Smooth muscle cell of the brain vasculature (primary cell): ENCODE measurements around the gene NDEL1.
"Not testable (repeated sequence)": the region's sequence is repeated elsewhere in the genome, so short reads cannot be mapped to it uniquely, and the experiment has no call there.

Source experiments
- DNase-seq: peaks from one replicate; pipeline ENCODE4 v3.0.0-alpha.2; 2012; ENCODE audit warnings: low read depth, low spot score

Gene NDEL1, protein sequence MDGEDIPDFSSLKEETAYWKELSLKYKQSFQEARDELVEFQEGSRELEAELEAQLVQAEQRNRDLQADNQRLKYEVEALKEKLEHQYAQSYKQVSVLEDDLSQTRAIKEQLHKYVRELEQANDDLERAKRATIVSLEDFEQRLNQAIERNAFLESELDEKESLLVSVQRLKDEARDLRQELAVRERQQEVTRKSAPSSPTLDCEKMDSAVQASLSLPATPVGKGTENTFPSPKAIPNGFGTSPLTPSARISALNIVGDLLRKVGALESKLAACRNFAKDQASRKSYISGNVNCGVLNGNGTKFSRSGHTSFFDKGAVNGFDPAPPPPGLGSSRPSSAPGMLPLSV

DNA sequence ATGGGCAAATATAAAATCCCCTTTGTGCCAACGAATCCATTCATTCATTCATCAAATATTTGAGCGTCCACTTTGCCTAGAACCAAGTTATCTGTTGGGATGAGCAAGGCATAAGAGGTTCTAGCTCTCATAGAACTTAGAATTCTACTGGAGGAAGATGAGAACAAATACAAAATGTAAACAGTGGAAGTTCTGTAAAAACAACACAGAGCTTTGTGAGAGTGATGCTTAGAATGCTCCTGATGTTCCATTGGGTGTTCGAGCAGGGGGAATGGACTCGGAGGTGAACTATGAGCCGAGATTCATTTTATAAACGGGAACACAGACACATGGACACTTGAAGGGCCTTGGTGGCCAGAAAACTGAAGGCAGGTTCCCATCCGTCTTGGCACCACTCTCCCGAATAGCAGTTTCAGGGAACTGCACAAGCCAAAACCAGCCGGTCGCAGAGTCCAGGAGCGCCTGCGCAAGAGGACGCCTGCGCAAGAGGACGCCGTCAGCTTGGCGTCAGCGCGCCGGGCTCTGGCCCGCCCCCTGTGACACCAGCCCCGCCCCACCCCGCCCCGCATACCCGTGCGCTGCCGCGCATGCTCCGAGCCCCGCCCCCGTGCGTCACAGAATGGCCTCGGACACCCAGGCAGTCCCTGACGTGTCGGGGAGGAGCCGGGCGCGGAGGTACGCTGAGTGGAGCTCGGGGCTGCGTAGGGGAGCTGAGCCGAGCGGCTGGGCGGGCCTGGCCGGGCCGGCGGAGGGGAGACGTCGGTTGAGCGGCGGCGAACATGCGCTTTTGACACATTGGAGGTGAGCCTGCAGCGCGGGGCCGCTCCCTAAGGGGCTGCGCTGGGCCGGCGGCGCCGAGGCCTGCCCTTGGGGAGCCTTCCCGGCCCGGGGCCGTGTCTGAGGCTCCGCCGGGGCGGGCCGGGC, at the start of gene NDEL1:
Gene NDEL1 (plus strand): TSS at position 640 of the 924 bp plus-strand sequence. CDS start 8,388 bp downstream, outside the sequence.
- peak; percentile 96 for DNase-seq

DNA sequence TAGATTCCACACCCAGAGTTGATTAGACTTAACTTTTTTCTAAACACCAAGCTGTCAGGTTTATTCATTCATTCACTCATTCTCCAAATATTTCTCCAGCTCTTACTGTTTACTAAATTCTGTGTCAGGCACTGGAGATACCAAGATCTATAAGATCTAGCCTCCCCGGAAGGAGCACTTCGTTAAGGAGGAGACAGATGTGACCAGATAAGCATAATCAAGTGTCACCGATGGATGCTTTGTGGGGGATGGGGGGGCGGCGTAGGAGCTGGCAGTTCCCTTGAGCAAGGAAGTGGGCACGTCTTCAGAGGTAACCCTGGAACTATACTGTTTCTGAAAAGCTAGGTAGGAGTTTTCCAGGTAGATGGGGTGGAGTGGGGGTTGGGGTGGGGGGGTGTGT, 48.8 kb upstream of the NDEL1 start:
- no peak for DNase-seq

DNA sequence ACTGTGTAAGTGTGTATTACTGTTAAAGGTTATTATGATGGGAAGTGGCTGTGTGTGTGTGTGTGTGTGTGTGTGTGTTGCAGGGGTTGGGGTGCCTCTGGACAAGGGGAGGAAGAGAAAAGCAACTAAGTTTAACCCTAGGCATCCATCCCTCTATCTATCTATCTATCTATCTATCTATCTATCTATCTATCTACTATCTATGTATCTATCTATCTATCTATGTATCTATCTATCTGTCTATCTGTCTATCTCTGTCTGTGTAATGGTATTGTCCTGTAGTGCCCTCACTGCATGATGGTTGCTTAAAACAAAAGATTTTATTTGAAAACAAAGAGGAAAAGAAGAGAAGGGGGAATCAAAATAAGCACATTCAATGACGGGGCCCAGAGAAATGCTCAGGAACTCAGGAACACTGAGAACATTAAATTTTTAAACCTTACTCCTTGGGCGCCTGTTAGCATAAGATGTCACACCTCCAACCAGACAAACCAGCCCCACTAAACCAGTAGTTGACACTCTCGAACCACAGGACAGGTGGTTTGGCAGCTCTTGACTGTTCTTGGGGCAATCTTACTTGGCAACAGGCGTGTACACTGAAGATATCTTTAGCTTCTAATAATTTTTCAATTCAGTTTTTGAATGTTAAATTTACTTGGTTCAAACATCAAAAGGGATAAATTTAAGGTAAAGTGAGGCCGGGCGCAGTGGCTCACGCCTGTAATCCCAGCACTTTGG, 47.6 kb upstream of the NDEL1 start:
- no peak for DNase-seq

DNA sequence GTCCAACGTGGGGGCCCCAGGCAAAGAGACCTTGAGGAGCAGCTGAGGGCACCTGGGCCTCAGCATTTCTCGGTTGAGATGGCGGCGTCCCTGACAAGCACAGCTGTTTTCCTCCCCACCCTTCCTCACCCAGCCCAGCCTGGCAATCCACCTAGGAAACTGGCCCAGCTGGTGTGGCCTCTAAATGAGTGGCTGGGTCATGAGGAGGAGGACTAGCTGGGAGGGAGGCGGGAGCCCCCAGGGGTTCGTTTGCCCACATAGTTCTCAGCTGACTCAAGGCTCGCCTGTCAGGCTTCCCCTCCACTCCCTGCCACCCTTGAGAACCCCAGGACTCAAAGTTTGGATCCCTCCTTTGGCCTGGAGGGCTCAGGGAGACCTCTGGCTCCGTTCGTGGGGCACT, 44.0 kb upstream of the NDEL1 start:
- no peak for DNase-seq

DNA sequence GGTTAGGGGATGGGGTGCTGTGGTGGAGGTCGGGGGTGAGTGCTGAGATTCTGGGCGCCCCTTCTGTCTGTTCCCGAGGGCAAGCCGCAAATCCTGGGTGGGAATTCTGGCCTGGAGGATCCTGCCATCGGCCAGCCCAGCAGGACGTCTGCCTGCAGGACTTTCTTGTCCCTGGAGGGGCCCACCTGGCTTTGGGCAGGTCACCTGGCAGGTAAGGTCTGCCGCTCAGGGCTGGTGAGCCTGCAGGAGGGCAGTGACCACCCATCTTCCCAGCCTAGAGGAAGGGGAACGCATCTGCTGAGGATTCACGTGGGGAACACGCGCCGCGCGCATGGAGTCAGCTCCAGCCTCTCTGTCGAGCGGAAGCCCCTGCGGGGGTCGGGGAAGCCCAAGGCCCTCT, 43.4 kb upstream of the NDEL1 start:
- DNase-seq, result no peak

DNA sequence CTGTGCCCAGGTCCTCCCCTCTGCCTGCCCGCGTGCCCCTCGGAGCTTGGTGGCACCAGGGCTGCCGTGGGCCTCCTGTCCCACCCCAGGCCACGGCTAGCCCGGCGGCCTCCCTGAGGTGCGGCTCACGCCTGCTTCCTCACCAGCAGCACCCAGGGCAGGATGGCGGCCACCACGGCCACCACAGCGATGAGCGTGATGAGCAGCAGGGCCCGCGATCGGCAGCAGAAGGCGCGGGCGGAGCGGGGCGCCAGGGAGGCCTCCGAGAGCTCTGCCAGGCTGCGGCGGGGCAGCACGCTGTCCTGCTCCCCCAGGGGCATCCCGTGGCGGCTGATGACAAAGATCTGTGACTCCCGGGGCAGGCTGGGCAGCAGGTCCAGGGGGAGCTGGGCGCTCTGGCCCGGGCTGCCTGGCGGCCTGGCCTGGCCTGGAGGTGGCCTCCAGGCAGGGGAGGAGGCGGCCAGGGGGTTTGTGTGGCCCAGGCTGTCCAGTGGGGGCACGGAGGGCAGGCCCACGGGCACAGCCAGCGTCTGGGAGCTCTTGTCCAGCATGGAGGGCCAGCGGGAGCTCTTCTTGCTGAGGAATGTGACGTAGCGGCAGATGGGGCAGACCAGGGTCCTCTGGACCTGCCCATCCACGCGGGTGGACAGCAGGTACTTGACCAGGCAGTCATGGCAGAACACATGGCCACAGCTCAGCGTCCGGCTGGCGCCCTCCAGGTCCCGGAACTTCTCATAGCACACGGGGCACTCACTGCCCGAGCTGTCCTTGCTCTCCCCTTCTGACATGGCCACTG, 42.8 kb upstream of the NDEL1 start:
- no peak for DNase-seq

DNA sequence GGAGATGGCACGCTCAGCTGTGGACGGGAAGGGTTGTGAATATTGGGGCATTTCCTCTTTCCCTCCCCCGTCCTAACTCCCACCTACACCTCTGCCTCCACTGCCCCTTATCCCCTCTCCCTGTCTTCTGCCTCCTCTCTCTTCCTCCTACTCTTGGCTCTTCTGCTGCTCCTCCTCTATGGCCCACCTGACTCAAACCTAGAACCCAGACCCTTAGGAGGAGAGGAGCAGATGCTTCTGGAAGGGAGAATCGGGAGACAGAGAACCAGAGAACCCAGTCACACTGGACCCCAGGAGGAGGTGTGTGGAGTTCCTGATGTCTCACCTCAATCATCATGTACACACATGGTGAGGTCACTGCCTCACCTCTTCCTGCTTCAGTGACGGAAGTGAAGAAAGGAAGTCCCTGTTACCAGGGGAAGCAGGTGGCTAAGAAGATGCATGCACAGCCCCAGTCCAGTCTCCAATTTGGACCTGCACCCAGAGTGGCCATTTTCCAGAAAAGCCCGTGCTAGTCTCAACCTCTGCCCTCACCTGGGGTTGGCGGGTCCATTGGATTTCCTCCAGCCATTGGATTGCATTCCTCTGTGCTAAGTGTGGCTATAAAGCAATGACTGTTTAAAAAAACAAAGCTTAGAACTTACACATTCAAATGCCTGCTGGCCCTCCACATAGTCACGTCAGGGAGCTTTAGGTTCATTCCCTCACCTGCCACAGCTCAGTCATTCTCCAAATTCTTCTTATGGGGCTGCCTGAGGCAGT, 42.0 kb upstream of the NDEL1 start:
- DNase-seq, result no peak

DNA sequence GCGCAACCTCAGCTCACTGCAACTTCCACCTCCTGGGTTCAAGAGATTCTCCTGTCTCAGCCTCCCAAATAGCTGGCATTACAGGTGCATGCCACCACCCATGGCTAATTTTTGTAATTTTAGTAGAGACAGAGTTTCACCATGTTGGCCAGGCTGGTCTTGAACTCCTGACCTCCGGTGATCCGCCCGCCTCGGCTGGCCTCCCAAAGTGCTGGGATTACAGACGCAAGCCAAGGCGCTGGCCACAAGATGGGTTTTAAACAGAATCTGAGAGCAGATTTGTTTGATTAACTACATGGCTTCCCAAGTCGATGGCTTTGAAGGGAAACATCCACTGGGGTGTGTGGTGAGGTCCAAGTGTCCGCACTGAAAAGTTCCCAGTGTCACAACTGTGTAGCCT, 41.2 kb upstream of the NDEL1 start:
- not testable (repeated sequence) for DNase-seq

DNA sequence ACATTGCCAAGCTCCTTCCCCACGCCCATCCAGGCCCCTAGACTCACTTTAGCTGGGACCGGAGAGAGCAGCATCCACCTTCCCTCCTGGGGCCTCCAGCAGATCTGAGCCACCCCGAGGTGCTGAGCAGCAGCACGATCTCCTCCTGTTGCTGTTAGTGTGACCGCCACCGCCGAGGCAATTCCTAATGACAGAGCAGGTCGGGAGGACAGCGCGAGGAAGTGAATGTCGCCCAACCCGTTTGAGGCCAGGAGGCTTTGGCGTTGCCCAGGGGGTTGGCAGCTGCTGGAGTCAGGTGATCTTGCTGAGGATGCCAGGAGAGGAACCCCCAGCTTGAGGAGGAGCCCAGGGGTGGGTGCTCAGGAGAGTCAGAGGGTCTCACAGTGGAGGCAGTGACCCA, 38.0 kb upstream of the NDEL1 start, which contains the start of gene RNF222:
Gene RNF222 (minus strand): TSS at position 192 of the 400 bp plus-strand sequence. CDS start 4,366 bp downstream, outside the sequence.
- DNase-seq, result no peak

DNA sequence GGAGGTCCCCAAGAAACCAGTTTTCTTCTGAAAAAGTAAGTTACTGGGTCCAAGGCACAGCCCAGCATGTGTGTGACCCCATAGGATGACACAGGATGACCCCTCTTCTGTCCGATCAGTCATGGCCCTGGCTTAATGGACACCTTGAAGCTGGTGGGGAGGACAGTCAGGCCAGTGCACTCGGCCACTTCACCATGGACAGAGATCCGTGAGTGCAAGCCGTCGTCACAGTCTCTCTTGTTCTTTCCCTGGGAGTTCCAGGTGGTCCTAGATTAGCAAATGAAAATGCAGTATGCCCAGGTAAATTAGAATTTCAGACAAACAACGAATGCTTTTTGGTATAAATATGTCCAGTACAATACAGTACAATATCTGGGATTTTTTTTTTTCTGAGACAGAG, 36.7 kb upstream of the NDEL1 start:
- DNase-seq, result no peak

DNA sequence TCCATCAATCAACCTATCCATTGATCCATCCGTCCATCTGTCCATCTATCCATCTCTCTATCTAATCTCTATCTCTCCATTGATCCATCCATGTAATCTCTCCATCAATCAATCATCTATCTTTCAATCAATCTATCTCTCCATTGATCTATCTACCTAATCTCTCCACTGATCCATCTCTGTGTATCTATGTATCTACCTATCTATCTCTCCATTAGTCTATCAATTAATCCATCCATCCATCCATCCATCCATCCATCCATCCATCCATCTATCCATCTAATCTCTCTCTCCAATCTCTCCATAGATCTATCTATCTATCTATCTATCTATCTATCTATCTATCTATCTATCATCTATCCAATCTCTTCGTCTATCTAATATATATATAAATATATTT, 34.6 kb upstream of the NDEL1 start:
- DNase-seq, result no peak

DNA sequence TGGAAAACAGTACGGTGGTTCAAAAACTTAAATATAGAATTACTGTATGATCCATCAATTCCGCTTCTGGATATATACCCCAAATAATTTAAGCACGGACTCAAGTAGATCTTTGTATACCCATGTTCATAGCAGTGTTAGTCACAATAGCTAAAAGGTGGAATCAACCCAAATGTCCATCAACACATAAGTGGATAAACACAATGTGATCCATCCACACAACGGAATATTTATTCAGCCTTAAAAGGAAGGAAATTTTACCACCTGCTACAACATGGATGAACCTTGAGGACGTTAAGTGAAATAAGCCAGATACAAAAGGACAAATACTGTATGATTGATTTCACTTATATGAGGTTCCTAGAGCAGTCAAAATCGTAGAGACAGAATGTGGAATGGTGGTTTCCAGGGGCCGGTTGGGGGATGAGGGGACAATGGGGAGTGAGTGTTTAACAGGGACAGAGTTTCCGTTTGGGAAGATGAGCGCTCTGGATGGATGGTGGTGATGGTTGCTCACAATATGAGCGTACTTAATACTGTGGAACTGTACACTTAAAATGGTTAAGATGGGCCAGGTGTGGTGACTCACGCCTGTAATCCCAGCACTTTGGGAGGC, 32.7 kb upstream of the NDEL1 start:
- no peak for DNase-seq

DNA sequence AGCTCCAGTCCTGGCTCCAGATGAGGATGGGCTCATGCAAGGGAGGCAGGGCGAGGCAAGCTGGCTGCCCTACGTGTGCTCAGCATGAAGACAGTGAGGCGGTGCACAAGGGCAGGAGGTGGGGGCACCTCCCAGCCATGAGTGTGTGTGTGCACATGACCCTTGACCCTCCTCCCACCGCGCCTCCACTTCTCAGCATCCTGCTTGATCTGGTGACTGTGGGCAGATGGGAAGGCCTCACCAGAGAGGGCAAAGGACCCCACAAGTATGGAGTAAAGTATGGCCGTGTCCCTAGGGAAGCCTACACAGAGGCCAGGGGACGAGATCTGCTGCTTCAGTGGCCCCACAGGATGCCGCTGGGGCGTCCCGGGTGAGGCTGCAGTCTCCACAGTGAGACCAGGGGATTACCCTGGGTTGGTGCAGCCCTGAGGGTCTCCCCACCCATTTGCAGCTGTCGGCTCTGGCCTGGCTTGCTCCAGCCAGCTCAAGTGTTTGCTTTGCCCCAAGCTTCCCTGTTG, 30.1 kb upstream of the NDEL1 start:
- DNase-seq, result no peak

DNA sequence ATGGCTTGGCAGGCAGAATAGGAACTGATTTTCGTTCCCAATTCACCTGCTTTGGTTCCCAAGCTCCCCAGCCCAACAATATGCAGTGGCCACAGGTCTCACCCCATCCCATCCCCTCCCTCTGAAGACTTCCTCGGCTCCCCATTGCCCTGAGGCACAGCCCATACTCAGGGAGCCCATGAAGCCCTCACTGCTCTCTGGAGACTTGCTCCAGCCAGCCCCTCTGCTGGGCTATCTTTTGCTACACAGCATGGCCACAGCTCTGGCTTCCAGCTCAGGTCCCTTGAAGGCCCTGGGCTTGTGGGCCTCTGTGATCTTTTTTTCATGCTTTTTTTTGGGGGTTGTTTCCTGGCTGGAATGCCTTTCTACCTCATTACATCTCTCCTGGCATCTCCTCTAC, 29.5 kb upstream of the NDEL1 start:
- no peak for DNase-seq

DNA sequence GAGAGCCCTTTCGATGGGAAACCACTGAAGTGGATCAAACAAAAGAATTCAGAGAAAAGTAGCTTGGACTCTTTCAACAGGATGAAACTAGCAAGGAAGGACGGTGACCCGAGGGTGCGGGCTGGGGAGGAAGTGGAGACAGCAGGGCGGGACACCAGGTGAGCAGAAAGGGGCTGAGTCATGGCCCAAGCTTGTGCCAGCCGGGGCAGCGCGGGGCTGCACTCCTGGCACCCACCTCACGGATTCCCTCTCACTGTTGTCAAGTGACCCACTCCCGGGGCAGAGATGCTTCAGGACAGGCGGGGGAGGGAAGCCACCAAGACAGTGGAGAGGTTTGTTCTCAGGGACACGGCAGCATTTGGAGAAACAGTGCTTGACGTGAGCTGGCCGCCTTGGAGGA, 27.3 kb upstream of the NDEL1 start:
- DNase-seq, result no peak

DNA sequence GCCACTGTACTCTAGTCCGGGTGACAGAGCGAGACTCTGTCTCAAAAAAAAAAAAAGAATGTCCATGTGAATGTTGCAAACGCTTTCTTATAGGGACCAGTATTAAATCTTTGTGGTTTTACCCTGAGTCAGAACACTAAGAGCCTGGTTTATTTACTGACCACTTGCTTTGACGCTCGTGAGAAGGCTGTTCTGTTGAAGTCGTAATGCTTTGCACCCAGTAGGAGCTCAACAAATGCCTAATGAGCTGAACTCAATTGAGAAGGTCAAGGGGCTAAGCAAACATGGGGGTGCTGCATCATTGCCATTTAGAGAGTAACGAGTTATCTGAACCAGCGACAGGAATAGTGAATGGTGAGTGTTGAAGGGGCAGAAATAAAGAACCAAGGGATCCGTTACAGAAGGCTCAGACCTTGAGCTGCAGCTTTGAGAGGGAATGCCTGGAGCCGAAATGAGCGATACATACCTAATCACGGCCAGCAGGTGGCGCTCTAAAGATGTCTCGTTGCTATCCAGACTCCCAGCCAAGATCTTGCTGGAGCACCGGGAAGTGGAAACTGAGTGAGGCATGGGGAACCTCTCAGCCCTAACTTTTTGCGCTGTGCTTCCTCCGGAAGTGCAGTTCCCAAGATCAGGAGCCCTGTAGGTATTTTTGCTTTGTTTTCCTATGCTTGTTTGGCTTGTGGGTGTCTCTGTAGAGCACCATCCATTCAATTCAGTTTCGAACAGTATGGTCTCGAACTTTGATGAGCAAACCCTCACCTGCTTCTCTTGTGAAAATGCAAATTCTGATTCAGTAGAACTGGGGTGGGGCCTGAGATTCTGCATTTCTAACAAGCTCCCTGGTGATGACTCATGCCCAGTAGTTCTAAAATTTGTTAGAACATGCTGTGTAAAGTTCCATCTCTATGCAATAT, 25.5 kb upstream of the NDEL1 start:
- DNase-seq, result peak; percentile 78

DNA sequence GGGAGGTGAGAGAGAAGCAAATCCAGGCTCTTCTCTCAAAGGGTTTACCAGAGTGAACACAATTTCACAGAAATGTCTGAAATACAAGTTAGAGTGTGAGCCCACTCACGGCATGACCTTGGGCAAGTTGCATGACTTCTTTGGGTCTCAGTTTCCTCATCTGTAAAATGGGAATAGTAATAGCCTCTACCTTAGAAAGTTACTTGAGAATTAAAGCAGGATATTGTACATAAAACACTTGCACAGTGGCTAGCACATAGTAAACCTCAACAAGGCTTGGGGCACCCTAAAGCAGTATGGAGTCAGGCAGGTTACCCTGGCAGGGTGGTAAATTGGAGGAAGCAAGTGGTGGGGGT, 24.8 kb upstream of the NDEL1 start:
- DNase-seq, result no peak

DNA sequence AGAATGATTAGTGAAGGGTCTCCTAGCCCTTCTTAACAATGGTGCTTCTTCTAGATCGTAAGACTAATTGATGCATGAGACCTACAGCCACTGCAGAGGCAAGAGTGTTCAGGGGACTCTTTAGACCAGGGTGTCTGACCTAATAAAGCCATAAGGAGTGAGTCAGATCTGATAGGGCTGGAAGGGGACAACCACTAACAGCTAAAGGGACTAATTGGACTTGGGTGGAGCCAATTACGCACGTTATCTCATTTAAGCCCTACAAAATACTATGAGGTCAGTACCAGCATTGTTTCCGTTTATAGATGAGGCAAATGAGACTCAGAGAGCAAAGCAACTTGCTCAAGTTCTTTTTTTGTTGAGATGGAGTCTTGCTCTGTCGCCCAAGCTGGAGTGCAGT, 23.6 kb upstream of the NDEL1 start:
- DNase-seq, result no peak

DNA sequence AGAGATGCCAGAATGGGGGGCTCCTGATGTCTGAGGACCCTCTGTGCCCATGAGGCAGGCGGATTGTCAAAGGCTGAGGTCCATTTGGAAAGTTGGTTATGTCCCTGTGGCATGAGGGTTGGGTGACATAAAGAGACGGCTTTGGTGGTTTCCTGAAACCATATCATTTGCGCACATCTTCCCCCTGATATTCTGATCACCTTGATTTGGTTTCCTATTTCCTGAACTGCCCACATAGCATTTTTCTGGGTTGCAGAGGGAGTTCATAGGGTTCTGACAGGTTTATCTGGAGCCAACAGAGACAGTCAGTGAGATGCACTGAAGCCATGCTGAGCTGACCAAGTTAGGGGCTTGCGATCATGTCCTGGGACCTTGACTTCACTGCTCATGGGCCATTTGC, 22.4 kb upstream of the NDEL1 start:
- DNase-seq, result no peak
